Measurements from ENCODE around the gene ORM2. TPM values are rescaled to one million over a fixed set of nuclear protein-coding genes. Genes with fewer than 3 reads are reported as not detected.
A peak's percentile ranks its signal among the peaks of the same experiment; 100 is the strongest.

The ORM2 gene
- total RNA-seq, 1 donor from 2014 or later = not detected

- Mint-ChIP-seq H3K4me3 (ENCODE audit: unreplicated experiment) (no peak overlapping the region), H3K27me3 (ENCODE audit: low read depth, unreplicated experiment) (no peaks in the 10 kb centered on the region), H3K36me3 (ENCODE audit: low read depth, unreplicated experiment) (peaks cover 46% of the 10 kb centered on the region), H3K4me1 (ENCODE audit: low read depth, unreplicated experiment) (peaks cover 22% of the 10 kb centered on the region), H3K27ac (ENCODE audit: unreplicated experiment) (no peak overlapping the region), H3K9me3 (ENCODE audit: unreplicated experiment) (peaks cover 2% of the 10 kb centered on the region)
- no peak overlapping the region for H2AFZ ChIP-seq (ENCODE audit: low read depth, low read length)
- H3K79me2 ChIP-seq (ENCODE audit: insufficient read depth, low read length) = no peaks in the 10 kb centered on the region
- no peak overlapping the region for H3K4me2 ChIP-seq (ENCODE audit: low read length)
- H3K36me3 ChIP-seq (ENCODE audit: insufficient read depth, low read length) = peaks cover 20% of the 10 kb centered on the region
- no peaks in the 10 kb centered on the region for H3K27me3 ChIP-seq (ENCODE audit: insufficient read depth, low read length)
- H3K9me3 ChIP-seq (ENCODE audit: insufficient read depth, low read depth, low read length) = no peaks in the 10 kb centered on the region
- H4K20me1 ChIP-seq (ENCODE audit: insufficient read depth, low read length) = no peaks in the 10 kb centered on the region
- H3K9ac ChIP-seq (ENCODE audit: low read length) = no peak overlapping the region
- no peak overlapping the region for H3K4me3 ChIP-seq (ENCODE audit: insufficient read depth, low read depth, low read length)
- no peak for TF ChIP-seq EZH2 (IDR thresholded peaks at IDR 0.05; ENCODE audit: insufficient read depth, low read length)
- no peak for TF ChIP-seq CTCF (IDR thresholded peaks at IDR 0.05; ENCODE audit: insufficient read depth, low read depth, low read length)
- DNase-seq (ENCODE audit: low read depth) = no peak
- H3K27ac ChIP-seq (ENCODE audit: low read depth, low read length) = no peak overlapping the region
- no peak for FAIRE-seq
- peaks cover 15% of the 10 kb centered on the region for H3K4me1 ChIP-seq (ENCODE audit: insufficient read depth, low read length)
Observed at GRCh38 chr9:114346146-114346545, 16.5 kb downstream of the ORM2 start.

- Mint-ChIP-seq H3K27me3 (ENCODE audit: low read depth, unreplicated experiment) (no peaks in the 10 kb centered on the region), H3K4me1 (ENCODE audit: low read depth, unreplicated experiment) (peaks cover 22% of the 10 kb centered on the region), H3K4me3 (ENCODE audit: unreplicated experiment) (no peak overlapping the region), H3K9me3 (ENCODE audit: unreplicated experiment) (no peaks in the 10 kb centered on the region), H3K36me3 (ENCODE audit: low read depth, unreplicated experiment) (peaks cover 41% of the 10 kb centered on the region), H3K27ac (ENCODE audit: unreplicated experiment) (peak overlapping the region; percentile 93)
- Histone ChIP-seq H4K20me1 (ENCODE audit: insufficient read depth, low read length) (no peaks in the 10 kb centered on the region), H3K9me3 (ENCODE audit: insufficient read depth, low read depth, low read length) (no peaks in the 10 kb centered on the region), H3K9ac (ENCODE audit: low read length) (no peak overlapping the region), H3K4me2 (ENCODE audit: low read length) (no peak overlapping the region), H2AFZ (ENCODE audit: low read depth, low read length) (no peak overlapping the region), H3K4me3 (ENCODE audit: insufficient read depth, low read depth, low read length) (no peak overlapping the region), H3K79me2 (ENCODE audit: insufficient read depth, low read length) (no peaks in the 10 kb centered on the region), H3K4me1 (ENCODE audit: insufficient read depth, low read length) (peaks cover 15% of the 10 kb centered on the region), H3K27ac (ENCODE audit: low read depth, low read length) (no peak overlapping the region), H3K27me3 (ENCODE audit: insufficient read depth, low read length) (no peaks in the 10 kb centered on the region), H3K36me3 (ENCODE audit: insufficient read depth, low read length) (peaks cover 20% of the 10 kb centered on the region)
- DNase-seq (ENCODE audit: low read depth) (no peak), FAIRE-seq (no peak)
- no peak for TF ChIP-seq CTCF (IDR thresholded peaks at IDR 0.05; ENCODE audit: insufficient read depth, low read depth, low read length)
- no peak for TF ChIP-seq EZH2 (IDR thresholded peaks at IDR 0.05; ENCODE audit: insufficient read depth, low read length)
Observed at GRCh38 chr9:114347675-114348074, 18.0 kb downstream of the ORM2 start.

- Histone ChIP-seq H3K4me3 (ENCODE audit: insufficient read depth, low read depth, low read length) (no peak overlapping the region), H3K4me1 (ENCODE audit: insufficient read depth, low read length) (peaks cover 15% of the 10 kb centered on the region), H3K36me3 (ENCODE audit: insufficient read depth, low read length) (peaks cover 20% of the 10 kb centered on the region), H3K9me3 (ENCODE audit: insufficient read depth, low read depth, low read length) (no peaks in the 10 kb centered on the region), H4K20me1 (ENCODE audit: insufficient read depth, low read length) (no peaks in the 10 kb centered on the region), H3K27me3 (ENCODE audit: insufficient read depth, low read length) (no peaks in the 10 kb centered on the region), H3K27ac (ENCODE audit: low read depth, low read length) (peak overlapping the region; percentile 74), H3K4me2 (ENCODE audit: low read length) (peak overlapping the region; percentile 70), H3K9ac (ENCODE audit: low read length) (peak overlapping the region; percentile 60), H3K79me2 (ENCODE audit: insufficient read depth, low read length) (no peaks in the 10 kb centered on the region), H2AFZ (ENCODE audit: low read depth, low read length) (peak overlapping the region; percentile 32)
- DNase-seq (ENCODE audit: low read depth) = no peak
- Mint-ChIP-seq H3K36me3 (ENCODE audit: low read depth, unreplicated experiment) (peaks cover 40% of the 10 kb centered on the region), H3K27me3 (ENCODE audit: low read depth, unreplicated experiment) (no peaks in the 10 kb centered on the region), H3K27ac (ENCODE audit: unreplicated experiment) (peak overlapping the region; percentile 93), H3K4me1 (ENCODE audit: low read depth, unreplicated experiment) (peaks cover 22% of the 10 kb centered on the region), H3K9me3 (ENCODE audit: unreplicated experiment) (no peaks in the 10 kb centered on the region), H3K4me3 (ENCODE audit: unreplicated experiment) (peak overlapping the region; percentile 4)
- no peak for TF ChIP-seq EZH2 (IDR thresholded peaks at IDR 0.05; ENCODE audit: insufficient read depth, low read length)
- no peak for TF ChIP-seq CTCF (IDR thresholded peaks at IDR 0.05; ENCODE audit: insufficient read depth, low read depth, low read length)
- FAIRE-seq = no peak
Observed at GRCh38 chr9:114348261-114348905, 18.7 kb downstream of the ORM2 start.

Measured in astrocyte (in vitro differentiated cells and primary cell).